Activated naive CD4-positive, alpha-beta T cell treated with anti-CD3 and anti-CD28 coated beads, Interleukin-2, amount 50 U/mL, for 16 hours (primary cell): Measurements from ENCODE around the gene TRIM21.
"Not testable (repeated sequence)": the region's sequence is repeated elsewhere in the genome, so short reads cannot be mapped to it uniquely, and the experiment has no call there.

Experiments
- DNase-seq: peaks from one replicate; pipeline ENCODE4 v3.0.0-alpha.2; 2020

The TRIM21 gene

DNA sequence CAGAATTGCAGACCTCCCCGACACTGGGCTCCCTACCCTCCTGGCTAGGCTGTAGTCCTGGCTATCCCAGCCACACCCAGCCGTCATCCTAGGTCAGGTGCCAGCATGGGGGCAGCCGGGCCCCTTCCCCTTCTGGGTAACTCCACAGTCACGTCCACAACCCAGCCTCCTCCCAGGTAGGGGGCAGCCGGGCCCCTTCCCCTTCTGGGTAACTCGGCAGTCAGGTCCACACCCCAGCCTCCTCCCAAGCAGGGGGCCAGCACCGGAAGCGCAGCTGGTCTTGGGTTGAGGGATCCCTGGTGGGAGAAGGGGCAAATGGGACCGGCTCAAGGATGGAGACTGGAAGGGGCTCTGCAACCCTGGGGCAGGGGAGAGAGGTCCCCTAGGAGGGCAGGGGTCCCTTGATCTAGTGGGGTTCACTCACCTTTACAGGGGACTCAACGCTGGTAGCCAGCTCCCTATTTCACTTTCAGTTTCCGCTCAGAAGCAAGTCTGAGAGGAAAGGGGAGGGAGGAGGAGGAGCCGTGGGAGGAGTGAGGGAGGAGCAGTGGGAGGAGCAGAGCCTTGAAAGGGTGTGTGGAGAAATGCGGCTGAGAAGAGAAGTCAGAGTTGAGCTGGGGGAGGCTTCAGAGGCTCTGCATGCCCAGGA, at the start of gene TRIM21:
Gene TRIM21, minus strand, starts transcription at position 494 of the 649 bp plus-strand sequence. CDS start 3,293 bp downstream, outside the sequence.
- peak; percentile 89 for DNase-seq

- DNase-seq, result no peak
Observed at GRCh38 chr11:4441515-4441914, 48.0 kb upstream of the TRIM21 start.

GRCh38 chr11:4436411-4436810, 42.9 kb upstream of the TRIM21 start:
- no peak for DNase-seq

DNA sequence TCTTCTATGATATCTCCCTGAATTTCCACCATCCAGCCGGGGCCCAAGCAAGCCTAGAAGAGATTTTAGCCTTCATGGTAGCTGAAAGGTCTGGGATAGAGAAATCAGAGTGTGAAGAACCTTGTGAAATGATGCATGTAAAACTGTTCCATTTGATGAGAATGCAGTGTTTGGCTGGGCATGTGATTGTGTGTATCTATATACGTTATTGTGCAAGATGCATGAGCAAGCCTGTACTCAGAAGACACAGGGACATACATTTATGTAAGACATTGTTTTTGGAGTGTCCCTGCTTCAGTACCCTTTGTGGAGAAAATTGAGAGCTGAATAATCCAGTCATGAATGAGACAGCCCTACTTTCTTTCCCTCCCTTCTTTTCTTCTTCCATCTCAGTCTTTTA, 40.4 kb upstream of the TRIM21 start:
- DNase-seq, result no peak

DNA sequence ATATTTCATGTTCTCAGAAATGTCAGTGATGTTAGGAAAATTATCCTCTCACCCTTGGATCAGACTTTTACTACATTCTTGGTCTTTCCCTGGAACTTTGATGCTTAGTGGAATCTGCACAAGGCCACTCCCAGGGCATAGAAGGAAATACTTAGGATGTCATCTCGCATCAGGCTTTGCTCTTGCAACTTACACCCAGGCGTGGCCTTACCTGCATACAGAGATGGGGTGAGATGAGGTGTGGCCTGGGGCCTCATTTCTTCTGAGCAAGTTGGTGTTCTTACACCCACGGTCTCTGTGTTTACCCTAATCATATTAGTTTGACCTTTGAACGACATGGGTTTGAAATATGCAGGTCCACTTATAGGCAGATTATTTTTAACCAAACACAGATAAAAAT, 36.5 kb upstream of the TRIM21 start:
- DNase-seq, result no peak

GRCh38 chr11:4418403-4418802, 24.9 kb upstream of the TRIM21 start:
- no peak for DNase-seq

- no peak for DNase-seq
Observed at GRCh38 chr11:4416816-4417215, 23.3 kb upstream of the TRIM21 start.

DNA sequence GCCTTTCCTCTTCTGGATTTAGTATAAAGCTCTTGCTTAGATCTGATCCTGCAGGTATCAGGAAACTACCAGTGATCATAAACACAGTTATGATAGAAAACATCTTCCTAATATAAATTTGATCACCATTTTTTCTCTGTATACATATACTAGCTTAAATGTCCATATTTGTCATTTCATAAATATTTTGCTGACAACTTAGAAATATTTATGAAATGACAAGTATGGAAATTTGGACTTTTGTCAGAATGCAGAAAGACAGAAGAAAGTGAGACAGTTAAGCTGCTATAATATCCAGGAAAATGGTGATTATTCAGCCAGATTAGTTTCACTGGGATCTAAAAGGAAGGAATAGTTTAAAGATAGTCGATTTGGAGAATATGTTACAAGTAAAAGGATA, 22.8 kb upstream of the TRIM21 start:
- no peak for DNase-seq

- not testable (repeated sequence) for DNase-seq
Observed at GRCh38 chr11:4406206-4406605, 12.7 kb upstream of the TRIM21 start.

GRCh38 chr11:4393858-4394223, 339 bp upstream of the TRIM21 start:
- no peak for DNase-seq

- no peak for DNase-seq
Observed at GRCh38 chr11:4388221-4388620, 5.3 kb downstream of the TRIM21 start.

GRCh38 chr11:4385978-4386740, 7.3 kb downstream of the TRIM21 start:
- no peak for DNase-seq

- no peak for DNase-seq
Observed at GRCh38 chr11:4381901-4382300, 11.6 kb downstream of the TRIM21 start.

- no peak for DNase-seq
Observed at GRCh38 chr11:4375431-4376140, 17.9 kb downstream of the TRIM21 start.

DNA sequence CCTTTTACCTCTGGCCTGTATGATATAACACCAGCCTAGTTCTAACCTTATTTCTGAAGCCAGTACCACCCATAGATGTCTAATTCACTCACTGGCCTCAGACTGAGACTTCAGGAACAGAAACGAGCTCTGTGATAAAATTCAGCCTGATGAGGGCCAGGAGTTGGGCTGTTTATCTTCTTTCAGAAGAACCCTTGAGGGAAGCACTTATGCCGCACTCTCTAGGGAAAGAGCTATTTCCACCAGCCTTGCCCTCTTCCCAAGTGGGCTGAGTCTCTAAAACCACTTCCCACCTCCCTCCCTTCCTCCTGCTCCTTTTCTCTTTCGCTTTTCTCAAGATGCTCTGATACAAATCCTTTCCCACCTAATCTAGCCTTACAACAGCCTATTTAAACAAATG, 23.3 kb downstream of the TRIM21 start:
- DNase-seq, result no peak

- no peak for DNase-seq
Observed at GRCh38 chr11:4368286-4368685, 25.2 kb downstream of the TRIM21 start, which contains the start of gene OR52B4. OR52B4 (minus strand) TSS chr11:4368386; CDS start chr11:4368295, 91 bp downstream.

GRCh38 chr11:4348142-4348541, 45.4 kb downstream of the TRIM21 start:
- DNase-seq, result not testable (repeated sequence)

GRCh38 chr11:4345366-4345765, 48.1 kb downstream of the TRIM21 start:
- not testable (repeated sequence) for DNase-seq
